Ovary (tissue), 9 donors: Measurements from ENCODE around the gene ALKBH3. TPM values are rescaled to one million over a fixed set of nuclear protein-coding genes. Genes with fewer than 3 reads are reported as not detected.
A peak's percentile ranks its signal among the peaks of the same experiment; 100 is the strongest.

Experiments
- DNase-seq, 5 donors: peaks; one replicate each; pipeline ENCODE4 v3.0.0-alpha.2; 2019 to 2020
- H3K27ac ChIP-seq, 2 donors: fragments of 200-600 bp; one replicate each; pipeline versions ENCODE4 v1.5.1 to v1.8.0; 2019 to 2022
- H3K27me3 ChIP-seq: fragments of 200-600 bp; one replicate; pipeline ENCODE4 v1.8.0; 2022
- H3K36me3 ChIP-seq: fragments of 200-600 bp; sonication (generic); one replicate; pipeline ENCODE4 v1.5.1; 2019
- H3K4me1 ChIP-seq: one replicate; pipeline ENCODE4 v1.8.1; 2013; ENCODE audit warnings: mild to moderate bottlenecking, moderate library complexity; ENCODE audit not compliant: insufficient read depth
- H3K4me3 ChIP-seq: fragments of 200-600 bp; sonication (generic); one replicate; pipeline ENCODE4 v1.5.1; 2017
- H3K9me3 ChIP-seq, 2 donors: fragments of 200-600 bp in 1 of 2; sonication (generic) in 1 of 2; one replicate each; pipeline versions ENCODE4 v1.5.1 to v1.8.1; 2013 to 2019; ENCODE audit warnings: mild to moderate bottlenecking in 1 of 2, moderate library complexity in 1 of 2
- EP300 ChIP-seq: sonication (generic); formaldehyde crosslinking; IDR thresholded peaks from one replicate; pipeline ENCODE4 v1.6.1; 2017; ENCODE audit warnings: antibody characterized with exemption
- POLR2A ChIP-seq: fragments of 450-650 bp; IDR thresholded peaks from one replicate; pipeline ENCODE4 v1.6.1; 2017; ENCODE audit warnings: antibody characterized with exemption, mild to moderate bottlenecking, moderate library complexity
- WGBS, 3 donors: extraction: QIAGEN DNeasy Blood & Tissue Kit in 1 of 3; methylation state at CpG; one replicate each; pipeline versions ENCODE4 v1.1.5 to v1.1.7; 2013 to 2017; 5-methylcytosine and 5-hydroxymethylcytosine counted together
- intact Hi-C, 4 donors: fragments of 100-400 bp; cut with DNase I; formaldehyde crosslinking; loops; one replicate each; pipeline versions ENCODE4 v1.11.0 to v1.15.1; 2022 to 2023
- polyA plus RNA-seq, 2 donors: library from polyadenylated mRNA; stranded (reverse); fragments of 200-250 nt in 1 of 2; fragments of 350-450 nt in 1 of 2; fragmentation: Illumina TruSeq in 1 of 2; extraction: RNeasy Lipid Tissue Mini Kit (QIAGEN cat#74804) in 1 of 2; gene quantifications; one replicate each; pipeline ENCODE4 v1.2.3, GENCODE V29; 2013 to 2014
- total RNA-seq, 7 donors: library from RNA; depleted of rRNA in 2 of 7; stranded (reverse); fragments of >200 nt in 2 of 7; fragmentation: NEBNext Ultra II Directional in 3 of 7; extraction: Animal tissue kit (Norgen Biotek cat#: 25700) in 3 of 7; gene quantifications; one replicate each; pipeline versions ENCODE4 v1.1.0 to v1.2.4, GENCODE V29; 2016 to 2023
- TF ChIP-seq, protein P1 (sequence below), 3 donors: fragments of 450-650 bp in 2 of 3; fragments of 200-600 bp in 1 of 3; IDR thresholded peaks; one replicate each; pipeline versions ENCODE4 v1.5.1 to v1.8.0; 2016 to 2022; ENCODE audit warnings: antibody characterized with exemption in 3 of 3, mild to moderate bottlenecking in 1 of 3
- donor health status: DM: no; HTN: no; CAD: no; lungs with moderate emphysema.
- donor health status: DM: no; HTN: no; CAD: no.
- donor health status: Bipolar disorder and iron deficiency.
- donor health status: DM: yes; HTN: yes; CAD: no.
- donor health status: DM: no; HTN: no; CAD: no.
- donor health status: DM: yes; HTN: yes; CAD: no.

Gene ALKBH3
- total and polyA plus RNA-seq, 9 donors = 25.4 to 53.5 (median 32.2) TPM

DNA sequence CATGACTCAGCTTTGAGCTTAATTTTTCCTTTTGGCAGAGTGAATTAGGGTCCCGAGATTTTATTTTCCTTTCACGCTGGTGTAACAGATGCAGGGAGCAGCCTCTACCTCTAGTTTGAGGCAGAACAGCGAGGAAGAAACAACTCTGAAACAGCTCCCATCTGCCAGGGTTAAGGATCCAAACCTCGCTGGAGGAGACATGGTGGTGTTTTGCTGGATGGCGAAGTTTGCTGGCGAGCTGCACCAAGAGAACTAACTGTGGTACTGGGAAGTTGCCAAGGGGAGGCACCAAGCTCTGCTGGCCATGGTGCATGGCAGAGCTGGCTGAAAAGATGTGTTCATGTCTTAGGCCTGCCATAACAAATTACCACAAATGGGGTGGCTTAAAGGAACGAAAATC is 7.6 kb upstream of the ALKBH3 start:
- H3K4me3 ChIP-seq = no peak overlapping the region
- H3K36me3 ChIP-seq = no peaks in the 10 kb centered on the region
- DNase-seq = no peak
- TF ChIP-seq EP300 (no peak), POLR2A (no peak)
- TF ChIP-seq, protein P1, sequence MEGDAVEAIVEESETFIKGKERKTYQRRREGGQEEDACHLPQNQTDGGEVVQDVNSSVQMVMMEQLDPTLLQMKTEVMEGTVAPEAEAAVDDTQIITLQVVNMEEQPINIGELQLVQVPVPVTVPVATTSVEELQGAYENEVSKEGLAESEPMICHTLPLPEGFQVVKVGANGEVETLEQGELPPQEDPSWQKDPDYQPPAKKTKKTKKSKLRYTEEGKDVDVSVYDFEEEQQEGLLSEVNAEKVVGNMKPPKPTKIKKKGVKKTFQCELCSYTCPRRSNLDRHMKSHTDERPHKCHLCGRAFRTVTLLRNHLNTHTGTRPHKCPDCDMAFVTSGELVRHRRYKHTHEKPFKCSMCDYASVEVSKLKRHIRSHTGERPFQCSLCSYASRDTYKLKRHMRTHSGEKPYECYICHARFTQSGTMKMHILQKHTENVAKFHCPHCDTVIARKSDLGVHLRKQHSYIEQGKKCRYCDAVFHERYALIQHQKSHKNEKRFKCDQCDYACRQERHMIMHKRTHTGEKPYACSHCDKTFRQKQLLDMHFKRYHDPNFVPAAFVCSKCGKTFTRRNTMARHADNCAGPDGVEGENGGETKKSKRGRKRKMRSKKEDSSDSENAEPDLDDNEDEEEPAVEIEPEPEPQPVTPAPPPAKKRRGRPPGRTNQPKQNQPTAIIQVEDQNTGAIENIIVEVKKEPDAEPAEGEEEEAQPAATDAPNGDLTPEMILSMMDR (IDR thresholded peaks at IDR 0.05) = no peak
- no peak overlapping the region for H3K27ac ChIP-seq
- H3K27me3 ChIP-seq = no peaks in the 10 kb centered on the region
- H3K9me3 ChIP-seq = no peaks in the 10 kb centered on the region
- 65 to 77% (median 71%) methylated on average over 7 of the region's 7 CpGs for WGBS, 3 donors
- H3K4me1 ChIP-seq = no peaks in the 10 kb centered on the region
- intact Hi-C loops = no loop called here

DNA sequence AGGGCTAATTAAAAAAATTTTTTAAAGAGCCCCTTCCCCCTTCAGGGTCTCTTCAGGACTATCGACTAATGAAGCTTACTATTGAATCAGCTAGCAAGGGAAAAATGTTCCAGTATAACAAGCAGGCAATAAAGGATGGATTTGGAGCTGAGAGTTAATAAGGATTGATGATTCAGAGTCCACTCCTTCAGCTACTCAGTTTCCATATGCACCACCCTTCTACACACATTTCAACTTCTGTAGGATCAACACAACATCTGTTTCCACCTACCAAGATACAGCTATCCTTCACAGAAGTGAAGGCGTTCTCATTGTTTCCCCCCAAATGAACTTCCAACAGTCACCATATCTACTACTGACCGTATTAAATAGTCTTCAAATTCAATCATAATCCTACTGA is 6.6 kb upstream of the ALKBH3 start:
- Histone ChIP-seq H3K4me1 (no peaks in the 10 kb centered on the region), H3K36me3 (no peaks in the 10 kb centered on the region), H3K9me3 (no peaks in the 10 kb centered on the region), H3K4me3 (no peak overlapping the region), H3K27me3 (no peaks in the 10 kb centered on the region), H3K27ac (no peak overlapping the region)
- intact Hi-C loops = no loop called here
- TF ChIP-seq, protein P1 (IDR thresholded peaks at IDR 0.05) = no peak
- no peak for TF ChIP-seq POLR2A
- no peak for TF ChIP-seq EP300
- no peak for DNase-seq
- WGBS, 3 donors = 72 to 78% (median 77%) methylated on average over 3 of the region's 3 CpGs

DNA sequence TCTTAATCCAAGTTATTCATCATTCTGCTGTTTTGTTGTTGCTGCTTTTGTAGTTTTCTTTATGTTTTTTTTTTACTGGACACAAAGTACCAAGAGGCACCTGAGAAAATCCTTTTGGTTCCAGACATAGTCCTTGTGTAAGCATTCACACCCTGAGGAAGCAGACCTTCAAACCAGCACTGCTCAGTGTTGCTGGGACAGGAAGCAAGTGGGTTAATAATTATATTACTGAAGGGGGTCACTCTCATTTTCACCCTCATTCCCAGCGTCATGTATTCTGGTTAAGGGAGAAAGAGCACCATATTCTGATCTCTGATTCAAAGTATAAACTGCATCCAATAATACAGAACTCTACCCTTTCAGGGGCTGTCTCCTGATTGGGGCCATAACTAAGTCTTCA is 5.9 kb upstream of the ALKBH3 start:
- no peak for DNase-seq

DNA sequence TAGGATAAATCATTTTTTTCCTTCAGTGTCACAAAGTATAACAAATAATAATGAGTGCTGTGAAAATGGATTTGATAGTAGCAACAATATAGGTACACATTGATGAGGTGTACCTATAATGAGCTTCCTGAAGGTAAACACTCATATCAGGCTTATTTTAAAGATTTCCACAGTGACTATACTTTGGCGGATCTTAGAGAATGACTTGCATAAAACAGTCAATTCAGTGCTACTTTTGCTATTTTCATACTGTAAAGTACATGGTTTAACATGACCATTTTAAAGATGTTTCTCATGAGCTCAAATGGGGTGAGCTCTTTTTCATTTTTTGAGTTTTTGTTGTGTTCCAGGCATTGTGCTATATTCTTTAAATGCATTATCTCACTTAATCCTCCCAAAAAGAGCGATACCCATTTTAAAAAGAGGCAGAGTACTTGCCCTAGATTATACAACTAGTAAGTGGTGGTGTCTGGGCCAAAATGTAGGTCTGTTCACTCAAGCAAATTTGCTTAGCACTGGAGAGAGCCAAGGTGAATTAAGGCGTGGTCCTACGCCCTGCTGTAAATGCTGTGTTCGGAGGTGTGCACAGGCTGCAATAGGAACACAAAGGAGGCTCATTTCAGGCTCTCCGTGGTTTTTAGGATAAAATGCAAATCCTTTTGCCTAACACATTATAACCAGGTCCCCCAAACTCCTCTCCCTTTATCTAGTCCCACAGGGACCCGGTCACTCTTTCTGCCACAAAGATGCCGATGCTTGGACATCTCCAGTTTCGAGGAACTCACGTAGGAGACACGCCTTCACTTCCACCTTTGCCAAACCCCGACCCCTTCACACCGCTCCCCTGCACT is 617 bp upstream of the ALKBH3 start:
- TF ChIP-seq EP300 (no peak), POLR2A (no peak)
- TF ChIP-seq, protein P1 (IDR thresholded peaks at IDR 0.05) = no peak
- 42 to 47% (median 45%) methylated on average over 13 of the region's 13 CpGs for WGBS, 3 donors
- intact Hi-C loops = no loop called here
- H3K9me3 ChIP-seq = no peaks in the 10 kb centered on the region
- no peak overlapping the region for H3K27ac ChIP-seq
- peak overlapping the region; percentile 84 for H3K4me3 ChIP-seq
- H3K36me3 ChIP-seq = no peaks in the 10 kb centered on the region
- peaks cover 2% of the 10 kb centered on the region for H3K4me1 ChIP-seq
- DNase-seq = no peak
- H3K27me3 ChIP-seq = no peaks in the 10 kb centered on the region

More for the DNA sequence above, 5.9 kb upstream of the ALKBH3 start:
- no peaks in the 10 kb centered on the region for H3K4me1 ChIP-seq
- H3K27ac ChIP-seq = no peak overlapping the region
- H3K9me3 ChIP-seq = no peaks in the 10 kb centered on the region
- H3K4me3 ChIP-seq = no peak overlapping the region
- intact Hi-C loops = no loop called here
- 15 to 26% (median 24%) methylated on average over 1 of the region's 1 CpG for WGBS, 3 donors
- TF ChIP-seq, protein P1 (IDR thresholded peaks at IDR 0.05) = no peak
- TF ChIP-seq POLR2A (no peak), EP300 (no peak)
- no peaks in the 10 kb centered on the region for H3K27me3 ChIP-seq
- H3K36me3 ChIP-seq = no peaks in the 10 kb centered on the region
